K562 (cell line): ENCODE measurements around the gene PPP1R3E. TPM values are rescaled to one million over a fixed set of nuclear protein-coding genes. Genes with fewer than 3 reads are reported as not detected.

Experiments used
- ATAC-seq: fragments of 200-7000 bp; cut with Tn5 transposase; 3 replicates; pipeline ENCODE4 v1.9.1; 2020; ENCODE audit warnings: moderate library complexity
- BruUV-seq: library from RNA; stranded (reverse); fragments of 400-500 nt; replicated peaks from 2 replicates; lab custom pipeline; 2021; lab: Mats Ljungman, UMichigan
- CTCF ChIA-PET: fragments of 300-600 bp; formaldehyde crosslinking; extraction: SDS; loops from one replicate; lab custom pipeline; 2021; ENCODE audit warnings: low intra/inter-chr PET ratio; lab: Yijun Ruan, JAX
- POLR2A ChIA-PET: fragments of 300-600, 350-650 bp; sonication (Branson Sonifier 250); formaldehyde crosslinking; extraction: SDS; loops from one replicate; lab custom pipeline; 2021; ENCODE audit warnings: antibody characterized with exemption, inconsistent platforms; lab: Yijun Ruan, JAX
- DNase-seq, 4 experiments: peaks; one replicate each; pipeline versions ENCODE4 v3.0.0 to v3.0.0-alpha.2; 2011 to 2018; ENCODE audit warnings: low spot score in 3 of 4, mixed read lengths in 3 of 4; ENCODE audit errors: extremely low read depth in 1 of 4
- FAIRE-seq: peaks from 2 replicates; lab custom pipeline; 2011; peaks lifted over from hg19 to GRCh38; lab: Jason Lieb, UNC
- H2AFZ ChIP-seq: 2 replicates; pipeline ENCODE4 v1.6.0; 2011; ENCODE audit warnings: low read depth, low read length, control low read depth, inconsistent platforms
- H3K27ac ChIP-seq: fragments of 200-600 bp; 3 replicates; pipeline ENCODE4 v1.8.0; 2011; ENCODE audit warnings: low read depth, mild to moderate bottlenecking, control low read depth, inconsistent platforms, low read length, moderate library complexity, mixed read lengths; ENCODE audit errors: extremely low read depth
- H3K27me3 ChIP-seq, 2 experiments: fragments of 300-600 bp in 1 of 2; 2 replicates in 1 of 2; 3 replicates in 1 of 2; pipeline versions ENCODE4 v1.6.0 to v1.8.0; 2011; ENCODE audit warnings: inconsistent platforms in 2 of 2, low read length in 2 of 2, mild to moderate bottlenecking in 1 of 2, mixed read lengths in 1 of 2, moderate library complexity in 1 of 2; ENCODE audit not compliant: control insufficient read depth in 2 of 2, insufficient read depth in 2 of 2
- H3K36me3 ChIP-seq: fragments of 300-600 bp; 3 replicates; pipeline ENCODE4 v1.8.0; 2011; ENCODE audit warnings: mild to moderate bottlenecking, low read length, inconsistent platforms; ENCODE audit not compliant: control insufficient read depth, insufficient read depth
- H3K4me1 ChIP-seq, 2 experiments: fragments of 200-600 bp in 1 of 2; replicated peaks in 1 of 2; 2 replicates in 1 of 2; 3 replicates in 1 of 2; pipeline versions ENCODE4 v1.5.1 to v1.8.0; 2011; ENCODE audit warnings: inconsistent platforms in 2 of 2, low read length in 2 of 2, mild to moderate bottlenecking in 1 of 2, mixed read lengths in 1 of 2, moderate library complexity in 1 of 2; ENCODE audit not compliant: control insufficient read depth in 2 of 2, insufficient read depth in 2 of 2
- H3K4me2 ChIP-seq: 2 replicates; pipeline ENCODE4 v1.6.1; 2011; ENCODE audit warnings: low read length, control low read depth, inconsistent platforms, mixed read lengths; ENCODE audit not compliant: insufficient read depth
- H3K4me3 ChIP-seq: fragments of 200-600 bp; sonication (generic), shearing (Covaris generic); 2 replicates; pipeline ENCODE4 v1.5.1; 2016; ENCODE audit warnings: control low read depth, inconsistent platforms
- H3K79me2 ChIP-seq: fragments of 200-600 bp; 3 replicates; pipeline ENCODE4 v1.8.0; 2011; ENCODE audit warnings: low read length, inconsistent platforms; ENCODE audit not compliant: control insufficient read depth, insufficient read depth
- H3K9ac ChIP-seq, 2 experiments: 2 replicates each; pipeline versions ENCODE4 v1.6.0 to v1.6.1; 2011; ENCODE audit warnings: low read depth in 2 of 2, low read length in 2 of 2, control low read depth in 1 of 2, inconsistent platforms in 1 of 2, mild to moderate bottlenecking in 1 of 2, mixed read lengths in 1 of 2; ENCODE audit not compliant: insufficient read depth in 1 of 2
- H3K9me1 ChIP-seq: one replicate; pipeline ENCODE4 v1.6.0; 2011; ENCODE audit warnings: inconsistent platforms, mild to moderate bottlenecking, low read length, moderate library complexity; ENCODE audit not compliant: control insufficient read depth, insufficient read depth
- H3K9me3 ChIP-seq: replicated peaks from 2 replicates; pipeline ENCODE4 v1.5.1; 2011; ENCODE audit warnings: low read depth, low read length, inconsistent platforms; ENCODE audit not compliant: control insufficient read depth, insufficient read depth
- H4K20me1 ChIP-seq: replicated peaks from 2 replicates; pipeline ENCODE4 v1.6.1; 2011; ENCODE audit warnings: low read length, inconsistent platforms, mixed read lengths; ENCODE audit not compliant: control insufficient read depth, insufficient read depth
- BMI1 ChIP-seq: fragments of 150-350 bp; IDR thresholded peaks from 2 replicates; pipeline ENCODE4 v1.6.1; 2014; ENCODE audit warnings: low read length
- ILK ChIP-seq: fragments of 450-650 bp; IDR thresholded peaks from 2 replicates; pipeline ENCODE4 v1.6.1; 2016; ENCODE audit warnings: missing genetic modification characterization, low read depth, mild to moderate bottlenecking, missing compliant biosample characterization, moderate library complexity, borderline replicate concordance
- MCM2 ChIP-seq: fragments of 450-650 bp; IDR thresholded peaks from 2 replicates; pipeline ENCODE4 v1.6.1; 2017; ENCODE audit warnings: low read depth, mild to moderate bottlenecking
- NCOR1 ChIP-seq: fragments of 450-650 bp; IDR thresholded peaks from 2 replicates; pipeline ENCODE4 v1.6.1; 2016; ENCODE audit warnings: mild to moderate bottlenecking, moderate library complexity
- WGBS: fragments of 100-300 bp; shearing (Covaris generic); methylation state at CpG from one replicate; pipeline ENCODE4 v1.1.6; 2016; ENCODE audit warnings: low coverage, mixed read lengths; ENCODE audit not compliant: insufficient coverage; ENCODE audit errors: missing lambda C conversion rate; 5-methylcytosine and 5-hydroxymethylcytosine counted together
- in situ Hi-C: fragments of 300-500 bp; cut with MboI; formaldehyde crosslinking; loops from 4 replicates; pipeline ENCODE4 v1.15.0; 2018; ENCODE audit warnings: inconsistent platforms, mixed read lengths
- intact Hi-C: fragments of 100-400 bp; cut with micrococcal nuclease; formaldehyde crosslinking; loops from 2 replicates; pipeline ENCODE4 v1.14.2; 2022
- polyA plus RNA-seq, 8 experiments: library from polyadenylated mRNA; depleted of rRNA in 4 of 8; stranded (reverse) in 5 of 8; unstranded in 3 of 8; fragments of >200 nt; fragmentation: Nextera tagmentation in 2 of 8; fragmentation: Illumina TruSeq in 1 of 8; extraction: Ambion mirVana in 2 of 8; extraction: Trizol in 1 of 8; gene quantifications; 2 replicates each; pipeline versions ENCODE4 v1.2.1 to v1.2.3, GENCODE V29; 2011 to 2014; ENCODE audit warnings: inconsistent platforms in 1 of 8, missing spikeins in 1 of 8
- small RNA-seq: library from RNA; depleted of rRNA; stranded (forward); fragments of <200 nt; gene quantifications from one replicate; pipeline ENCODE3, GENCODE V24; 2014
- total RNA-seq, 7 experiments: library from RNA; depleted of rRNA in 6 of 7; stranded (reverse); fragments of >200 nt in 6 of 7; fragmentation: Illumina TruSeq in 2 of 7; extraction: Trizol in 2 of 7; gene quantifications; 2 replicates each; pipeline versions ENCODE4 v1.2.1 to v1.2.3, GENCODE V29; 2011 to 2021; ENCODE audit warnings: low replicate concordance in 1 of 7

The PPP1R3E gene
- total and polyA plus RNA-seq, 9 of the 15 experiments (the other 6 are each of a cell fraction or from before 2014, with no cell fraction given): 3.2 to 18.4 (median 7.6) TPM

DNA sequence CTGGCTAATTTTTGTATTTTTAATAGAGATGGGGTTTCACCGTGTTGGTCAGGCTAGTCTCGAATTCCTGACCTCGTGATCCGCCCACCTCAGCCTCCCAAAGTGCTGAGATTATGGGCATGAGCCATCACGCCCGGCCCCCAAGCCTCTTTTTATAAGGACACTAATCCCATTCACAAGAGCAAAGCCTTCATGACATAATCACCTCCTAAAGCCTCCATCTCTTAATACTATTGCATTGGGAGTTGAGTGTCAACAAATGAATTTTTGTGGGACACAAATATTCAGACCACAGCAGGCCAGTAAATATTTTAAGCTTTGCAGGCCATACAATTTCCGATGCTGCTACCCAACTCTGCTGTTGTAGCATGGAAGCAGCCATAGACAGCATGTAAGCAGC is 54.1 kb downstream of the PPP1R3E start:
- POLR2A ChIA-PET: interaction anchor here (1.0 to 1.1 kb wide), 2 partner anchors 10 to 16 kb away, joined by 3 read pairs; partner anchors contain the start of gene RNF212B
- CTCF ChIA-PET: no interaction called here
- H2AFZ ChIP-seq: no peak overlapping the region
- no peak overlapping the region for H3K9ac ChIP-seq
- DNase-seq (no peak), FAIRE-seq (no peak), ATAC-seq (no peak)
- intact Hi-C loops (no loop called here), in situ Hi-C loops (no loop called here)
- H3K9me3 ChIP-seq: no peaks in the 10 kb centered on the region
- H3K4me1 ChIP-seq: no peaks in the 10 kb centered on the region; a peak in 3 of 5 replicates
- TF ChIP-seq MCM2: no peak
- TF ChIP-seq BMI1: no peak
- no peak for TF ChIP-seq NCOR1
- no peak for TF ChIP-seq ILK (tag)
- no peaks in the 10 kb centered on the region; a peak in 1 of 5 replicates for H3K27me3 ChIP-seq
- H4K20me1 ChIP-seq: no peaks in the 10 kb centered on the region
- no peak overlapping the region for H3K4me3 ChIP-seq
- 19% methylated on average over 2 of the region's 7 CpGs for WGBS
- H3K9me1 ChIP-seq: no peaks in the 10 kb centered on the region
- no TSS peak for BruUV-seq
- H3K27ac ChIP-seq: no peak overlapping the region
- H3K36me3 ChIP-seq: no peaks in the 10 kb centered on the region
- no peak overlapping the region for H3K4me2 ChIP-seq
- H3K79me2 ChIP-seq: no peaks in the 10 kb centered on the region

Small RNA genes within 50 kb of the gene (small RNA-seq; reads per million reads assigned to genes)
- not detected for gene RNU6-1046P

Other genes with a start within 250 kb of the PPP1R3E start
Only the 7 nearest of the 18 such genes appear.
- gene RNF212B, start 64.9 kb downstream of the PPP1R3E start, total RNA-seq (2014; rRNA removed): not detected in 2 replicates
- 0.26 TPM in 1 of 2 replicates, not detected in the other for gene RNF212B, start 64.9 kb downstream of the PPP1R3E start, total RNA-seq (2014; rRNA removed; fragmentation: Illumina TruSeq; extraction: Trizol)
- gene RNF212B, start 64.9 kb downstream of the PPP1R3E start, total RNA-seq (2015; rRNA removed; fragmentation: Illumina TruSeq; extraction: Trizol): not detected in 2 replicates
- 0.27 TPM in 1 of 2 replicates, not detected in the other for gene RNF212B, start 64.9 kb downstream of the PPP1R3E start, total RNA-seq (2021)
- 0.43 and 0.65 TPM in 2 replicates for gene RNF212B, start 64.9 kb downstream of the PPP1R3E start, polyA plus RNA-seq (2011; rRNA removed)
- gene RNF212B, start 64.9 kb downstream of the PPP1R3E start, polyA plus RNA-seq (2014; fragmentation: Illumina TruSeq; extraction: Trizol): 0.15 and 0.32 TPM in 2 replicates
- under 1 TPM; 0.27 to 0.39 TPM for gene RNF212B, start 64.9 kb downstream of the PPP1R3E start, polyA plus RNA-seq (2014; fragmentation: Nextera tagmentation; extraction: Ambion mirVana)
- gene RNF212B, start 64.9 kb downstream of the PPP1R3E start, polyA plus RNA-seq (2014; rRNA removed): 0.08 and 0.17 TPM in 2 replicates
- 14.4 and 15.1 TPM in 2 replicates for gene HOMEZ, start 16.7 kb downstream of the PPP1R3E start, total RNA-seq (2014; rRNA removed)
- gene HOMEZ, start 16.7 kb downstream of the PPP1R3E start, total RNA-seq (2014; rRNA removed; fragmentation: Illumina TruSeq; extraction: Trizol): 15.1 and 16.5 TPM in 2 replicates
- gene HOMEZ, start 16.7 kb downstream of the PPP1R3E start, total RNA-seq (2015; rRNA removed; fragmentation: Illumina TruSeq; extraction: Trizol): 17.8 and 18.2 TPM in 2 replicates
- 20.6 and 23.1 TPM in 2 replicates for gene HOMEZ, start 16.7 kb downstream of the PPP1R3E start, total RNA-seq (2021)
- 30.2 and 32.0 TPM in 2 replicates for gene HOMEZ, start 16.7 kb downstream of the PPP1R3E start, polyA plus RNA-seq (2011; rRNA removed)
- gene HOMEZ, start 16.7 kb downstream of the PPP1R3E start, polyA plus RNA-seq (2014; fragmentation: Illumina TruSeq; extraction: Trizol): 26.9 and 29.0 TPM in 2 replicates
- 1 to 10 TPM; 3.0 to 5.3 TPM for gene HOMEZ, start 16.7 kb downstream of the PPP1R3E start, polyA plus RNA-seq (2014; fragmentation: Nextera tagmentation; extraction: Ambion mirVana)
- gene HOMEZ, start 16.7 kb downstream of the PPP1R3E start, polyA plus RNA-seq (2014; rRNA removed): 16.9 and 20.0 TPM in 2 replicates
- gene BCL2L2, start 4.0 kb upstream of the PPP1R3E start, total RNA-seq (2014; rRNA removed): 15.3 and 17.8 TPM in 2 replicates
- gene BCL2L2, start 4.0 kb upstream of the PPP1R3E start, total RNA-seq (2014; rRNA removed; fragmentation: Illumina TruSeq; extraction: Trizol): 13.4 and 14.8 TPM in 2 replicates
- gene BCL2L2, start 4.0 kb upstream of the PPP1R3E start, total RNA-seq (2015; rRNA removed; fragmentation: Illumina TruSeq; extraction: Trizol): 12.2 and 12.8 TPM in 2 replicates
- 13.0 and 18.7 TPM in 2 replicates for gene BCL2L2, start 4.0 kb upstream of the PPP1R3E start, total RNA-seq (2021)
- 21.0 TPM in 2 replicates for gene BCL2L2, start 4.0 kb upstream of the PPP1R3E start, polyA plus RNA-seq (2011; rRNA removed)
- gene BCL2L2, start 4.0 kb upstream of the PPP1R3E start, polyA plus RNA-seq (2014; fragmentation: Illumina TruSeq; extraction: Trizol): 14.7 and 17.2 TPM in 2 replicates
- 1 to 10 TPM; 2.6 to 3.2 TPM for gene BCL2L2, start 4.0 kb upstream of the PPP1R3E start, polyA plus RNA-seq (2014; fragmentation: Nextera tagmentation; extraction: Ambion mirVana)
- gene BCL2L2, start 4.0 kb upstream of the PPP1R3E start, polyA plus RNA-seq (2014; rRNA removed): 31.1 and 32.5 TPM in 2 replicates
- gene PABPN1, start 18.6 kb upstream of the PPP1R3E start, total RNA-seq (2014; rRNA removed): 84.5 and 139 TPM in 2 replicates
- gene PABPN1, start 18.6 kb upstream of the PPP1R3E start, total RNA-seq (2014; rRNA removed; fragmentation: Illumina TruSeq; extraction: Trizol): 81.6 and 93.2 TPM in 2 replicates
- gene PABPN1, start 18.6 kb upstream of the PPP1R3E start, total RNA-seq (2015; rRNA removed; fragmentation: Illumina TruSeq; extraction: Trizol): 175 and 178 TPM in 2 replicates
- gene PABPN1, start 18.6 kb upstream of the PPP1R3E start, total RNA-seq (2021): 192 and 215 TPM in 2 replicates
- gene PABPN1, start 18.6 kb upstream of the PPP1R3E start, polyA plus RNA-seq (2011; rRNA removed): 388 and 435 TPM in 2 replicates
- gene PABPN1, start 18.6 kb upstream of the PPP1R3E start, polyA plus RNA-seq (2014; fragmentation: Illumina TruSeq; extraction: Trizol): 226 and 292 TPM in 2 replicates
- gene PABPN1, start 18.6 kb upstream of the PPP1R3E start, polyA plus RNA-seq (2014; fragmentation: Nextera tagmentation; extraction: Ambion mirVana): 10 to 100 TPM; 32.6 to 34.4 TPM
- 194 and 243 TPM in 2 replicates for gene PABPN1, start 18.6 kb upstream of the PPP1R3E start, polyA plus RNA-seq (2014; rRNA removed)
- 0.09 and 0.12 TPM in 2 replicates for gene SLC22A17, start 50.0 kb upstream of the PPP1R3E start, total RNA-seq (2014; rRNA removed)
- gene SLC22A17, start 50.0 kb upstream of the PPP1R3E start, total RNA-seq (2014; rRNA removed; fragmentation: Illumina TruSeq; extraction: Trizol): not detected in 2 replicates
- not detected in 2 replicates for gene SLC22A17, start 50.0 kb upstream of the PPP1R3E start, total RNA-seq (2015; rRNA removed; fragmentation: Illumina TruSeq; extraction: Trizol)
- gene SLC22A17, start 50.0 kb upstream of the PPP1R3E start, total RNA-seq (2021): 0.18 TPM in 1 of 2 replicates, not detected in the other
- gene SLC22A17, start 50.0 kb upstream of the PPP1R3E start, polyA plus RNA-seq (2011; rRNA removed): 0.19 TPM in 1 of 2 replicates, not detected in the other
- gene SLC22A17, start 50.0 kb upstream of the PPP1R3E start, polyA plus RNA-seq (2014; fragmentation: Illumina TruSeq; extraction: Trizol): 0.06 and 0.07 TPM in 2 replicates
- not detected for gene SLC22A17, start 50.0 kb upstream of the PPP1R3E start, polyA plus RNA-seq (2014; fragmentation: Nextera tagmentation; extraction: Ambion mirVana)
- 0.04 TPM in 1 of 2 replicates, not detected in the other for gene SLC22A17, start 50.0 kb upstream of the PPP1R3E start, polyA plus RNA-seq (2014; rRNA removed)
- gene EFS, start 62.3 kb upstream of the PPP1R3E start, total RNA-seq (2014; rRNA removed): not detected in 2 replicates
- gene EFS, start 62.3 kb upstream of the PPP1R3E start, total RNA-seq (2014; rRNA removed; fragmentation: Illumina TruSeq; extraction: Trizol): not detected in 2 replicates
- not detected in 2 replicates for gene EFS, start 62.3 kb upstream of the PPP1R3E start, total RNA-seq (2015; rRNA removed; fragmentation: Illumina TruSeq; extraction: Trizol)
- 0.07 TPM in 1 of 2 replicates, not detected in the other for gene EFS, start 62.3 kb upstream of the PPP1R3E start, total RNA-seq (2021)
- gene EFS, start 62.3 kb upstream of the PPP1R3E start, polyA plus RNA-seq (2011; rRNA removed): 0.03 and 0.08 TPM in 2 replicates
- gene EFS, start 62.3 kb upstream of the PPP1R3E start, polyA plus RNA-seq (2014; fragmentation: Illumina TruSeq; extraction: Trizol): not detected in 2 replicates
- not detected for gene EFS, start 62.3 kb upstream of the PPP1R3E start, polyA plus RNA-seq (2014; fragmentation: Nextera tagmentation; extraction: Ambion mirVana)
- gene EFS, start 62.3 kb upstream of the PPP1R3E start, polyA plus RNA-seq (2014; rRNA removed): 0.01 TPM in 1 of 2 replicates, not detected in the other
- not detected in 2 replicates for gene IL25, start 70.0 kb upstream of the PPP1R3E start, total RNA-seq (2014; rRNA removed)
- not detected in 2 replicates for gene IL25, start 70.0 kb upstream of the PPP1R3E start, total RNA-seq (2014; rRNA removed; fragmentation: Illumina TruSeq; extraction: Trizol)
- not detected in 2 replicates for gene IL25, start 70.0 kb upstream of the PPP1R3E start, total RNA-seq (2015; rRNA removed; fragmentation: Illumina TruSeq; extraction: Trizol)
- gene IL25, start 70.0 kb upstream of the PPP1R3E start, total RNA-seq (2021): not detected in 2 replicates
- gene IL25, start 70.0 kb upstream of the PPP1R3E start, polyA plus RNA-seq (2011; rRNA removed): not detected in 2 replicates
- gene IL25, start 70.0 kb upstream of the PPP1R3E start, polyA plus RNA-seq (2014; fragmentation: Illumina TruSeq; extraction: Trizol): not detected in 2 replicates
- gene IL25, start 70.0 kb upstream of the PPP1R3E start, polyA plus RNA-seq (2014; fragmentation: Nextera tagmentation; extraction: Ambion mirVana): not detected
- gene IL25, start 70.0 kb upstream of the PPP1R3E start, polyA plus RNA-seq (2014; rRNA removed): not detected in 2 replicates